K562 (cell line): ENCODE data around the gene ADI1. TPM values are rescaled to one million over a fixed set of nuclear protein-coding genes. Genes with fewer than 3 reads are reported as not detected.

Experiments used
- ATAC-seq: fragments of 200-7000 bp; cut with Tn5 transposase; 3 replicates; pipeline ENCODE4 v1.9.1; 2020; ENCODE audit warnings: moderate library complexity
- BruUV-seq: library from RNA; stranded (reverse); fragments of 400-500 nt; replicated peaks from 2 replicates; lab custom pipeline; 2021; lab: Mats Ljungman, UMichigan
- CTCF ChIA-PET: fragments of 300-600 bp; formaldehyde crosslinking; extraction: SDS; loops from one replicate; lab custom pipeline; 2021; ENCODE audit warnings: low intra/inter-chr PET ratio; lab: Yijun Ruan, JAX
- POLR2A ChIA-PET: fragments of 300-600, 350-650 bp; sonication (Branson Sonifier 250); formaldehyde crosslinking; extraction: SDS; loops from one replicate; lab custom pipeline; 2021; ENCODE audit warnings: antibody characterized with exemption, inconsistent platforms; lab: Yijun Ruan, JAX
- DNase-seq, 4 experiments: peaks; one replicate each; pipeline versions ENCODE4 v3.0.0 to v3.0.0-alpha.2; 2011 to 2018; ENCODE audit warnings: low spot score in 3 of 4, mixed read lengths in 3 of 4; ENCODE audit errors: extremely low read depth in 1 of 4
- FAIRE-seq: peaks from 2 replicates; lab custom pipeline; 2011; peaks lifted over from hg19 to GRCh38; lab: Jason Lieb, UNC
- H2AFZ ChIP-seq: 2 replicates; pipeline ENCODE4 v1.6.0; 2011; ENCODE audit warnings: low read depth, low read length, control low read depth, inconsistent platforms
- H3K27ac ChIP-seq: fragments of 200-600 bp; 3 replicates; pipeline ENCODE4 v1.8.0; 2011; ENCODE audit warnings: low read depth, mild to moderate bottlenecking, control low read depth, inconsistent platforms, low read length, moderate library complexity, mixed read lengths; ENCODE audit errors: extremely low read depth
- H3K27me3 ChIP-seq, 2 experiments: fragments of 300-600 bp in 1 of 2; 2 replicates in 1 of 2; 3 replicates in 1 of 2; pipeline versions ENCODE4 v1.6.0 to v1.8.0; 2011; ENCODE audit warnings: inconsistent platforms in 2 of 2, low read length in 2 of 2, mild to moderate bottlenecking in 1 of 2, mixed read lengths in 1 of 2, moderate library complexity in 1 of 2; ENCODE audit not compliant: control insufficient read depth in 2 of 2, insufficient read depth in 2 of 2
- H3K36me3 ChIP-seq: fragments of 300-600 bp; 3 replicates; pipeline ENCODE4 v1.8.0; 2011; ENCODE audit warnings: mild to moderate bottlenecking, low read length, inconsistent platforms; ENCODE audit not compliant: control insufficient read depth, insufficient read depth
- H3K4me1 ChIP-seq, 2 experiments: fragments of 200-600 bp in 1 of 2; replicated peaks in 1 of 2; 2 replicates in 1 of 2; 3 replicates in 1 of 2; pipeline versions ENCODE4 v1.5.1 to v1.8.0; 2011; ENCODE audit warnings: inconsistent platforms in 2 of 2, low read length in 2 of 2, mild to moderate bottlenecking in 1 of 2, mixed read lengths in 1 of 2, moderate library complexity in 1 of 2; ENCODE audit not compliant: control insufficient read depth in 2 of 2, insufficient read depth in 2 of 2
- H3K4me2 ChIP-seq: 2 replicates; pipeline ENCODE4 v1.6.1; 2011; ENCODE audit warnings: low read length, control low read depth, inconsistent platforms, mixed read lengths; ENCODE audit not compliant: insufficient read depth
- H3K4me3 ChIP-seq: fragments of 200-600 bp; sonication (generic), shearing (Covaris generic); 2 replicates; pipeline ENCODE4 v1.5.1; 2016; ENCODE audit warnings: control low read depth, inconsistent platforms
- H3K79me2 ChIP-seq: fragments of 200-600 bp; 3 replicates; pipeline ENCODE4 v1.8.0; 2011; ENCODE audit warnings: low read length, inconsistent platforms; ENCODE audit not compliant: control insufficient read depth, insufficient read depth
- H3K9ac ChIP-seq, 2 experiments: 2 replicates each; pipeline versions ENCODE4 v1.6.0 to v1.6.1; 2011; ENCODE audit warnings: low read depth in 2 of 2, low read length in 2 of 2, control low read depth in 1 of 2, inconsistent platforms in 1 of 2, mild to moderate bottlenecking in 1 of 2, mixed read lengths in 1 of 2; ENCODE audit not compliant: insufficient read depth in 1 of 2
- H3K9me1 ChIP-seq: one replicate; pipeline ENCODE4 v1.6.0; 2011; ENCODE audit warnings: inconsistent platforms, mild to moderate bottlenecking, low read length, moderate library complexity; ENCODE audit not compliant: control insufficient read depth, insufficient read depth
- H3K9me3 ChIP-seq: replicated peaks from 2 replicates; pipeline ENCODE4 v1.5.1; 2011; ENCODE audit warnings: low read depth, low read length, inconsistent platforms; ENCODE audit not compliant: control insufficient read depth, insufficient read depth
- H4K20me1 ChIP-seq: replicated peaks from 2 replicates; pipeline ENCODE4 v1.6.1; 2011; ENCODE audit warnings: low read length, inconsistent platforms, mixed read lengths; ENCODE audit not compliant: control insufficient read depth, insufficient read depth
- BRF2 ChIP-seq: IDR thresholded peaks from 3 replicates; pipeline ENCODE4 v1.6.1; 2011; ENCODE audit warnings: borderline replicate concordance, mild to moderate bottlenecking; ENCODE audit not compliant: insufficient read length, insufficient read depth
- CREBBP ChIP-seq: IDR thresholded peaks from one replicate; pipeline ENCODE4 v1.6.1; 2012; ENCODE audit warnings: low read depth, mild to moderate bottlenecking, control low read depth, inconsistent platforms, low read length
- FOXK2 ChIP-seq, 2 experiments: fragments of 450-650 bp; IDR thresholded peaks in 1 of 2; conservative IDR thresholded peaks in 1 of 2; 2 replicates each; pipeline ENCODE4 v1.6.1; 2016; ENCODE audit warnings: low read depth in 2 of 2, mild to moderate bottlenecking in 1 of 2
- FUS ChIP-seq: fragments of 200-400 bp; formaldehyde crosslinking; optimal IDR thresholded peaks from 2 replicates; pipeline ENCODE3; 2017; ENCODE audit warnings: low read depth, low read length
- HNRNPK ChIP-seq: fragments of 200-400 bp; formaldehyde crosslinking; IDR thresholded peaks from one replicate; pipeline ENCODE4 v1.6.1; 2018; ENCODE audit warnings: mild to moderate bottlenecking, low read depth, low read length; ENCODE audit not compliant: poor library complexity, severe bottlenecking
- HOXB6 ChIP-seq: fragments of 250-450 bp; sonication (Bioruptor Pico); IDR thresholded peaks from 2 replicates; pipeline ENCODE4 v1.5.1; 2022; ENCODE audit warnings: mild to moderate bottlenecking, borderline replicate concordance
- MED1 ChIP-seq: sonication (generic); formaldehyde crosslinking; IDR thresholded peaks from 2 replicates; pipeline ENCODE4 v1.8.1; 2023; ENCODE audit warnings: missing genetic modification reagents, borderline replicate concordance
- MTA3 ChIP-seq: fragments of 450-650 bp; formaldehyde crosslinking; IDR thresholded peaks from 2 replicates; pipeline ENCODE4 v1.6.1; 2017; ENCODE audit warnings: mild to moderate bottlenecking, borderline replicate concordance
- NR2C2 ChIP-seq, 2 experiments: fragments of 200-800 bp in 1 of 2; sonication (Bioruptor generic) in 1 of 2; sonication (generic) in 1 of 2; formaldehyde crosslinking in 1 of 2; IDR thresholded peaks; 2 replicates each; pipeline versions ENCODE4 v1.6.1 to v1.8.0; 2016 to 2022; ENCODE audit warnings: mild to moderate bottlenecking in 1 of 2, missing compliant biosample characterization in 1 of 2, missing genetic modification characterization in 1 of 2, missing genetic modification reagents in 1 of 2
- PREB ChIP-seq: sonication (generic); formaldehyde crosslinking; IDR thresholded peaks from 2 replicates; pipeline ENCODE4 v1.8.1; 2023; ENCODE audit warnings: mild to moderate bottlenecking, missing genetic modification reagents
- SIN3B ChIP-seq: fragments of 450-650 bp; IDR thresholded peaks from 2 replicates; pipeline ENCODE4 v1.6.1; 2017; ENCODE audit warnings: low read depth, mild to moderate bottlenecking, moderate library complexity
- ZNF76 ChIP-seq: fragments of 250-450 bp; sonication (Bioruptor Pico); IDR thresholded peaks from 2 replicates; pipeline ENCODE4 v1.4.0; 2020; ENCODE audit warnings: mild to moderate bottlenecking, moderate library complexity, borderline replicate concordance
- ZNF830 ChIP-seq: fragments of 250-450 bp; sonication (Bioruptor Pico); IDR thresholded peaks from 2 replicates; pipeline ENCODE4 v1.5.0; 2021; ENCODE audit warnings: mild to moderate bottlenecking
- ZZZ3 ChIP-seq: fragments of 450-650 bp; IDR thresholded peaks from 2 replicates; pipeline ENCODE4 v1.6.1; 2016; ENCODE audit warnings: antibody characterized with exemption, mild to moderate bottlenecking, moderate library complexity
- WGBS: fragments of 100-300 bp; shearing (Covaris generic); methylation state at CpG from one replicate; pipeline ENCODE4 v1.1.6; 2016; ENCODE audit warnings: low coverage, mixed read lengths; ENCODE audit not compliant: insufficient coverage; ENCODE audit errors: missing lambda C conversion rate; 5-methylcytosine and 5-hydroxymethylcytosine counted together
- in situ Hi-C: fragments of 300-500 bp; cut with MboI; formaldehyde crosslinking; loops from 4 replicates; pipeline ENCODE4 v1.15.0; 2018; ENCODE audit warnings: inconsistent platforms, mixed read lengths
- intact Hi-C: fragments of 100-400 bp; cut with micrococcal nuclease; formaldehyde crosslinking; loops from 2 replicates; pipeline ENCODE4 v1.14.2; 2022
- polyA plus RNA-seq, 8 experiments: library from polyadenylated mRNA; depleted of rRNA in 4 of 8; stranded (reverse) in 5 of 8; unstranded in 3 of 8; fragments of >200 nt; fragmentation: Nextera tagmentation in 2 of 8; fragmentation: Illumina TruSeq in 1 of 8; extraction: Ambion mirVana in 2 of 8; extraction: Trizol in 1 of 8; gene quantifications; 2 replicates each; pipeline versions ENCODE4 v1.2.1 to v1.2.3, GENCODE V29; 2011 to 2014; ENCODE audit warnings: inconsistent platforms in 1 of 8, missing spikeins in 1 of 8
- total RNA-seq, 7 experiments: library from RNA; depleted of rRNA in 6 of 7; stranded (reverse); fragments of >200 nt in 6 of 7; fragmentation: Illumina TruSeq in 2 of 7; extraction: Trizol in 2 of 7; gene quantifications; 2 replicates each; pipeline versions ENCODE4 v1.2.1 to v1.2.3, GENCODE V29; 2011 to 2021; ENCODE audit warnings: low replicate concordance in 1 of 7

Gene ADI1
- total and polyA plus RNA-seq, 9 of the 15 experiments (the other 6 are each of a cell fraction or from before 2014, with no cell fraction given) = 6.1 to 51.0 (median 27.1) TPM

- TF ChIP-seq PREB (no peak), NR2C2 (CRISPR knock-in tag; IDR thresholded peaks at IDR 0.05) (no peak), NR2C2 (tag; IDR thresholded peaks at IDR 0.05) (no peak), HNRNPK (no peak), BRF2 (no peak), ZNF830 (no peak)
Observed at GRCh38 chr2:3491716-3492474, 27.4 kb downstream of the ADI1 start (continued).

GRCh38 chr2:3491306-3491705 lies 28.0 kb downstream of the ADI1 start:
- FAIRE-seq (no peak), ATAC-seq (no peak), DNase-seq (no peak)
- H3K27me3 ChIP-seq = no peaks in the 10 kb centered on the region
- in situ Hi-C loops = loop anchor here (10.0 kb wide), 1 partner anchor 163 kb away; the partner anchor contains the start of gene ALLC
- no peak overlapping the region for H3K4me2 ChIP-seq
- H3K36me3 ChIP-seq = peaks cover 5% of the 10 kb centered on the region; the same call in 1 of the 3 replicates
- ChIA-PET CTCF (no interaction called here), POLR2A (interaction anchor here (1.0 kb wide), 1 partner anchor 17 kb away, joined by 3 read pairs; no protein-coding TSS in a partner anchor)
- no TSS peak for BruUV-seq
- intact Hi-C loops = no loop called here
- 4% methylated on average over 6 of the region's 6 CpGs for WGBS
- H2AFZ ChIP-seq = no peak overlapping the region
- TF ChIP-seq FUS (no peak), ZZZ3 (no peak), MTA3 (no peak), SIN3B (no peak), CREBBP (no peak), ZNF76 (CRISPR knock-in tag) (no peak), MED1 (CRISPR knock-in tag) (no peak), HOXB6 (no peak), FOXK2 (conservative IDR thresholded peaks at IDR 0.05 in 1 of 2, IDR thresholded peaks at IDR 0.05 in 1 of 2; ENCODE audit: low read depth in 2 of 2) (no peak)
- no peak overlapping the region for H3K27ac ChIP-seq
- H3K9ac ChIP-seq = no peak overlapping the region
- no peaks in the 10 kb centered on the region for H3K9me1 ChIP-seq
- peaks cover 12 to 43% of the 10 kb centered on the region in 2 experiments; a peak in 4 of 5 replicates for H3K4me1 ChIP-seq
- no peaks in the 10 kb centered on the region for H3K79me2 ChIP-seq
- H4K20me1 ChIP-seq = no peaks in the 10 kb centered on the region
- H3K9me3 ChIP-seq = no peaks in the 10 kb centered on the region; the same call in 1 of the 2 replicates
- H3K4me3 ChIP-seq = no peak overlapping the region
